NCI-H345 treated with DMSO at 0.1 percent for 48 hours (cell line): ENCODE measurements around the gene IL13RA2.

ENCODE experiments used
- DNase-seq: peaks from one replicate; lab custom pipeline; 2025; ENCODE audit not compliant: unreplicated experiment; lab: John Stamatoyannopoulos, UW

Gene IL13RA2

DNA sequence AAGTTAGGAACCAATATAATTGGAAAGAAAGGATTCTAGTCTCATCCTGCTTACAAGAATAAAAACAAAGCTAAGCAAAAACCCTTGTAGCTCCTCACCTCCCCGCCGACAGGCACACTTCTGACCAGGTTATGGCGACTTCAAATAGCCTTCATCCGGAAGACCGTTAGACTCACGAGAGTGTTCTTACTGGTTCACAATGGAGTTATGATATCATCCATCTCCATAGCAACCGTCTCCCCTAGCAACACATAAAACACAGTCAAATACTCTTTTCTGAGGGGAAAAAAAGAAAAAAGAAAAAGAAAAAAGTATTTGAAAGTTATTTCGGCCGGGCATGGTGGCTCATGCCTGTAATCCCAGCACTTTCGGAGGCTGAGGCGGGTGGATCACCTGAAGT, at the start of gene IL13RA2:
Gene IL13RA2 (minus strand): TSS at position 162 of the 400 bp plus-strand sequence. CDS start 347 bp downstream, outside the sequence.
- DNase-seq, result no peak

GRCh38 chrX:115065304-115065703, 47.9 kb upstream of the IL13RA2 start:
- DNase-seq, result no peak

- no peak for DNase-seq
Measured at GRCh38 chrX:115060013-115060412, 42.6 kb upstream of the IL13RA2 start.

DNA sequence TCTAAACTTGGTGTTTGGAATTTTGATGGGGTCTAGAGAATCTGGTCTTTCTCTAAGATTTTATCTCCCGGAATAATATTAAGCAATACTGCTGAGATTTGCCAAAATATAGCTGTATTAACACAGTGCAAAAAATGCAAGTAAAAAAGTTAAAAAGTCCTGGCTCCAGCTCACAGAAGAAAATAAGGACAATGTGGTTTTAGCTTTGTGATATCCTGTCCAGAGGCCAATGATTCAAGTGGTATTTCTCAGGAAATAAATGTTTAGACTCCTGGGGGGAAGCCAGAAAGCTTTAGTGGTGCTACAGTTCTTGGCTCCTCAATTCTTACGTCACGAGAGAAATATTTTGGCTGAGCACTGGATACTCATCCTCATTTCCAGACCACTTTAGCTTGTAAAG, 40.9 kb upstream of the IL13RA2 start:
- no peak for DNase-seq

DNA sequence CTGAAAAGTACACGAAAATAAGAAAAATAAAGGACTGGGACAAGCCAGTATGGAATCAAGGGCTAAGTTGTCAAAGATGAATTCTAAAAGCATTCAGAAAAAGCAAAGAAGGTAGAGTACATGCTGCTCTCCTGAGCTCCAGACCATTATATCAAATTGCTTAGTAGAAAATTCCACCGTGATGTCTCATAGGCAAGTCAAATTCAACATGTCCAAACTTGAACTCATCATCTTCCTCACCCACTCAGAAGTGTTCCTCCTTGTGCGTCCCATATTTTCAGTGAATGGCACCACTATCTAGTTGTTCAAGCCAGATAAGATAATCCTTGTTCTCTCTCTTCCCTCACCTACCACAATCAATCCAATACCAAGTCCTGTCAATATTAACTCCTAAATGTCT, 37.5 kb upstream of the IL13RA2 start:
- DNase-seq, result no peak

- no peak for DNase-seq
Measured at GRCh38 chrX:115053223-115053622, 35.8 kb upstream of the IL13RA2 start.

DNA sequence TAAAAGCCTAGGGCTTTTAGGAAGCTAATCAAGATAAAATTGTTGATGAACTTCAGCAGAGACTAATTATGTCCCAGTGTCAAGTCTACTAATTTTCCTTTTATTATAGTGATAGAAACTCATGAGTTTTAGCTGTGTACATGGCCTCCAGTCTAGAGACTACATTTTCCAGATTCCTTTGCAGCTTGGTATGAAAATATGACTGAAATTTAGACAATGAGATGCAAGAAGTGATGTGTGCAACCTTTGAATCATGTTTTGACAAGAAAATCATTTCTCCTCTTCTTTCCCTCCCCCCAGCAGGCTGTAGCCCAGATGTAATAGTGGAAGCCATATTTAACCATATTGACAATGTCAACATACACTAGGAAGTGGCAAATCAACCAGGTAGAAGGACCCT, 30.3 kb upstream of the IL13RA2 start:
- DNase-seq, result no peak

DNA sequence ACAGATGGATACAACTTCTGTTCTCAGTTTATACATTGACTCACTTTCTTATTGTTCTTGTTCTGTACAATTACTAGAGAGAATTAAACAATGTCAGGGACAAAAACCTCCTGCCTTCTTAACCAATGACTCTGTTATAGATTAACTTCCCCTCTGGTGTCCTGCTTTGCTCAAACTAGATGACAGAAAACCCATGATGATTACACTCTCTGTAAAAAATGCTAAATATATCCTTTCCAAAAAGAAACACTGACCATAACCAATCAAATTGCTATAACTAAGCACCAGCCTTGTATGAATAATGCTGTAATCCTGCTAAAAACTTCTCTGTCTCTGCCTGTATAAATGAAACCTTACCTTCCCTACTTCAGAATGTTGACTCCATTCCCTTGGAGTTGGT, 29.8 kb upstream of the IL13RA2 start:
- no peak for DNase-seq

GRCh38 chrX:115040417-115040816, 23.0 kb upstream of the IL13RA2 start:
- DNase-seq, result no peak

- no peak for DNase-seq
Measured at GRCh38 chrX:115038406-115038805, 21.0 kb upstream of the IL13RA2 start.

DNA sequence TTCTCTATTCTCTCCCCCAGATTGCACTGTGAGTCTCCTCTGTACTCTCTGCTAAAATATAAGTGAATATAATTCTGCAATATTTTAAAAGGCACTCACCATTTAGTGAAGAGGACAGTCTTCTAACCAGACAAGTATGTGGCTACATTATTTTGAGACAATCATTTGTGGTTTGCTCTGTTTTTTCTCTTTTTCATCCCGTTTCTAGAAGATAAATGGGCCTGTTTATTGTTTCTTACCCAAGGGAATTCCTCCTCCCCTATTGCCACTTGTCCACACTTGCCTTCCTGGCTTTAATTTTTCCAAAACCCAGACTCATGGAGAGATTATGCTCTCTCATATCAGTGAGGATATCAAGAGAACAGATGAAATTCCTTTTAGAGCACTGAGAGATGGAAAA, 18.6 kb upstream of the IL13RA2 start:
- no peak for DNase-seq

DNA sequence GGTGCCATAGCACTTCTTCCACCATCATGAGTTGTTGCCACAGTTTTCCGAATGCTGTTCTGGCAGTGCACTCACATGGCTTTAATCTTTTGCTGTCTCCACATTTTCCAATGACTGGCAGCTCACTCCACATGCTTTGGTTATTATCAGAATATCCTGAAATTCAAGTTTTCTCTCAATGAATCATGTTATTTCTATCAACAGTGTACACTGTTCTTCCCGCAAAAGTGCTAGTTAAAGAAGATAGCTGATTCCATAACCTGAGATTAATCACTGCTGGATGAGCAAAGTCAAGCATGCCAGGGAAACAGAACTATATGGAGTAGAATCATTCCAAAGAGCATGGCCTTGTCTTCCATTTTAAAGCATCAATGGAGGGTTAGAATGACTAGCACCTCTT, 14.6 kb upstream of the IL13RA2 start:
- DNase-seq, result no peak

DNA sequence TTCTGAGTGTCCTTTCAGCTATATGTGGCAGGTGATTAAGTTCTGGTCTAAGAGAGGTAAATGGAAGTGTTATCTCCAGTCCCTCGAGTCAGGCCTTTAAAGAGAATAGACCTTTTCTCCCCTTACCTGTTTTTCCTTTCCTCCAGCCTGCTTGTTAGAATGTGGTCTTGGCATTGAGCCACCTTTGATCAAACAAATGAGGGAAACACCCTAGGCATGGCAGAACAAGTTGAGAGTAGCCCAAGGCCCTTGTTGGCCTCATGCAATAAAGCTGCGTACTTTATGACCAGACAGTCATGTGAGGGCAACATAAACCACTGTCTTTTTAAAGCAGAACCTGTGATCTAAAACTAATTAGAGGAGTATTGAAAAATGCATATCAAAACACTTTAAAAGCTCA, 13.2 kb upstream of the IL13RA2 start:
- DNase-seq, result peak; percentile 73

- DNase-seq, result no peak
Measured at GRCh38 chrX:115029869-115030570, 12.6 kb upstream of the IL13RA2 start.

DNA sequence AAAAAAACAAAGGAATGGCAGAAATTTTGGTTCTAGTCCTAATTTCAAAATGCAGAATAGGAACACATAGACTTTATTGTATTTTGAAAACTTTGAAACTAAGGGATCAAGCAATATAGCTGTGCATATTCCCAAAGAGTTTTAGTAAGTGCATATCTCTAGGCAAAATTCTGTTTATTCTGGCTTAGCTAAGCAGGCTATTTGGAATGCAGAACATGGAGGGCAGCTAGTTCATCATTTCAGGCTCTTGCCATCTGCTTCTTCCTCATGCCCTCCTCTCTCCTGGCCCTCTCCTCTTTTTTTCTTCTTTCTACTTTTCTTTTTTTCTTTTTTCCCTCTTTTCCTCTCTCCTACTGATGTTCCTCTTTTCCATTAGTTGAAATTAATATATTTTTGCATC, 12.0 kb upstream of the IL13RA2 start:
- no peak for DNase-seq

GRCh38 chrX:115023811-115024210, 6.4 kb upstream of the IL13RA2 start:
- no peak for DNase-seq

GRCh38 chrX:115023139-115023538, 5.7 kb upstream of the IL13RA2 start:
- DNase-seq, result no peak

DNA sequence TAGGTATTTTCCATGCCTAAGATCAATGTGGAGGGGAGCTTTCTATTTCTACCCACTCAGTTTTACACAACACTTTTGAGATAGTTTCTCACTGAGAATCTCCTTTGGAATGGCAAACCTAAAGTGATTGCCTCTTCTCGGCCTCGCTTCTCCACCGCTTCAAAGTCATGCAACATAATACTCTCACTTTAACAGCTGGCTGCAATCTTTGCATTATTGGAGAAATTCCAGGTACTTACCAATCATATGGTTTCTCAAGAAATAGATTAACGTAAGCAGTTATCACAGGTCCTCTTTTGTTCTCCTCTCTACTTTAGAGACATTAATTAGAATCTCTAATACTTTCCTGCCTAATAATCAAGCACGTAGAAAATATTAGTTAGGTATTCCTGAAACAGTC, 3.7 kb upstream of the IL13RA2 start:
- no peak for DNase-seq

DNA sequence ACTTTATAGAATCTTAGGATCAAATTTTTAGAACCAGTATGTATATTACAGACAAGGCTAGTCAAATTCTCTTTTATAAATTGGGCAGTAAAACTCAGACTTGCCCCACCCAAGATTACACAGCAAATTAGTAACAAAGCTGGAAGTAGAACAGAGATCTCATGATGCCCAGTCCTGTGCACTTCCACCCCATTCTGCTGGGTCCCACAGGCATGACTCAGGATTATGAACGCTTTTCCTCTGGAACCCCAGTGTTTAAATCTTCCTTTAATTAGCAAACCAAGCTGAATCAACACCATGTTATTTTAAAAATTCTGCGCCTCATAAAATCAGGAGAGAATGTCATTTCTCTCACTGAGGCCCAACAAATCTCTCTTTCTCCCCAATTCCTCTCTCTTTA, 1.5 kb upstream of the IL13RA2 start:
- no peak for DNase-seq

DNA sequence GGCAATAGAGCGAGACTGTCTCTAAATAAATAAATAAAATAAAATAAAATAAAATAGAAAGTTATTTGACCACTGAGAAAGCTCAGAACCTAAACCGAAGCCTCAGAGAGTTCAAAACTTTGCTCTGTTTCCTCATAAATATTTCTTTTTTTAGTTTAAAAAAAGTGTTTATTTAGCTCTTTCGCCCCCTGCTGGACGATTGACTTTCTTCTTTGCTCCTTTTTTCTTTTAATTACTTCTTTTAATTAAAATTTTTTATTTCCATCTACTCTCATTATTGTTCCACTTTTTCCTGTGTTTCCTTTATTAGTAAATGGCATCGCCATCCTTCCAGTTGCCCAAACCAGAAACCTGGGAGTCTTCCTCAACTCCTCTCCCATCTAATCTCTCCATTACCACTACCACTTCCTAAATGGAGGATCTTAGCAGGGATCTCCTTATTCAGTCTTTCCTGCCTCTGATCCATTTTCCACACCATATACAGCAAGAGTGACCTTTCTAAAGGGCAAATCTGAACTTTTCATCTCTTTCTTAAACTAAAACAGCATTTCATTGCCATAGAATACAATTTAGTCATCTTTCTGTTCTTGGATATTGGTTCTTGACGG, 728 bp upstream of the IL13RA2 start:
- DNase-seq, result no peak

- DNase-seq, result no peak
Measured at GRCh38 chrX:115013705-115014104, 3.7 kb downstream of the IL13RA2 start.

DNA sequence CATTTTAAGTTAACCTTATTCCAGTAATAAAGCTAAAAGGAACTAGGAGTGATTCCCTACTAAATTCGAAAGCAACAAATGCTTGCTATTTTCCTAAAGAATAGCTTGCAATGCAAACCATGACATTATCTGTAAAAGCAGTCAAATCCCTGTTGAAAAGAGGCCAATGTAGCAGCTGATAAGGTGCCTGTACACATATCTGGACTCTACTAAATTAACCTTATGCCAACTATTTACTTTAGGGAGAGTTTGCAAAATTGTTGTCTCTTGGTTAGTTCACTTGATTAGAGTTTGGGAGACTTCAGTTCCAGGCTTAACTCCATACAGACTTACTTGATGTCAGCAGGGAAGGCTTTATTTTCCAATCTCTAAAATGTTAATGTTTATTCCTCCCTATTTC, 6.0 kb downstream of the IL13RA2 start:
- no peak for DNase-seq

DNA sequence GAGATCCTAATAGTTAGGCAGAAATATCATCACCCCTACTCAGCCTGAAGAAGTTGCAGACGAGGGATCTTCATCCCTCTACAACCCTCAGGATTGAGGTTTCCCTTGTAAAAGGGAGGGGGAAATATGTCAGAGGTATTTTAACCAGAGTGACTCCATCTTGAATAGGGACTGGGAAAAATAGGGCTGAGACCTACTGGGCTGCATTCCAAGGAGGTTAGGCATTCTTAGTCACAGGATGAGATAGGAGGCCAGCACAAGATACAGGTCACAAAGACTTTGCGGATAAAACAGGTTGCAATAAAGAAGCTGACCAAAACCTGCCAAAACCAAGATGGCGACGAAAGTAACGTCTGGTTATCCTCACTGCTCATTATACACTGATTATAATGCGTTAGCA, 17.5 kb downstream of the IL13RA2 start:
- DNase-seq, result no peak
